ENCODE results near the gene ATP6AP1. TPM values are rescaled to one million over a fixed set of nuclear protein-coding genes. Genes with fewer than 3 reads are reported as not detected.
A peak's percentile ranks its signal among the peaks of the same experiment; 100 is the strongest.

ATP6AP1 gene, protein sequence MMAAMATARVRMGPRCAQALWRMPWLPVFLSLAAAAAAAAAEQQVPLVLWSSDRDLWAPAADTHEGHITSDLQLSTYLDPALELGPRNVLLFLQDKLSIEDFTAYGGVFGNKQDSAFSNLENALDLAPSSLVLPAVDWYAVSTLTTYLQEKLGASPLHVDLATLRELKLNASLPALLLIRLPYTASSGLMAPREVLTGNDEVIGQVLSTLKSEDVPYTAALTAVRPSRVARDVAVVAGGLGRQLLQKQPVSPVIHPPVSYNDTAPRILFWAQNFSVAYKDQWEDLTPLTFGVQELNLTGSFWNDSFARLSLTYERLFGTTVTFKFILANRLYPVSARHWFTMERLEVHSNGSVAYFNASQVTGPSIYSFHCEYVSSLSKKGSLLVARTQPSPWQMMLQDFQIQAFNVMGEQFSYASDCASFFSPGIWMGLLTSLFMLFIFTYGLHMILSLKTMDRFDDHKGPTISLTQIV
- 38.8 and 59.8 TPM in 2 replicates for total RNA-seq
- polyA plus RNA-seq = 86.9 and 89.7 TPM in 2 replicates
- 80.2 and 84.8 TPM in 2 replicates for polyA plus RNA-seq (2012)
- 122 and 129 TPM in 2 replicates for polyA minus RNA-seq (ENCODE audit: low replicate concordance)

- DNase-seq (ENCODE audit: low read depth in 2 of 2) = peak; percentile 94 to 95
- H3K4me1 ChIP-seq (ENCODE audit: control insufficient read depth, extremely low read depth, insufficient read depth, low read length) = no peaks in the 10 kb centered on the region
- no peaks in the 10 kb centered on the region for H3K9me3 ChIP-seq (ENCODE audit: control insufficient read depth, insufficient read depth, low read depth, low read length)
- H3K4me3 ChIP-seq (replicated peaks in 1 of 4; ENCODE audit: control extremely low read depth in 1 of 4, insufficient read depth in 1 of 4, low read depth in 3 of 4, low read length in 4 of 4) = peak within 1 kb of the TSS; percentile 52 to 70 (median 64)
- TF ChIP-seq EZH2 (IDR thresholded peaks at IDR 0.05; ENCODE audit: low read length, missing control alignments) (no peak), CTCF (conservative IDR thresholded peaks at IDR 0.05 in 1 of 2, IDR thresholded peaks at IDR 0.05 in 1 of 2; ENCODE audit: low read depth in 1 of 2, low read length in 2 of 2) (no peak)
- H3K4me2 ChIP-seq (ENCODE audit: extremely low read depth, insufficient read depth, low read length) = peak within 1 kb of the TSS; percentile 77
- no peaks in the 10 kb centered on the region for H4K20me1 ChIP-seq (ENCODE audit: control insufficient read depth, extremely low read depth, insufficient read depth, low read length)
- H3K36me3 ChIP-seq (ENCODE audit: control insufficient read depth, insufficient read depth, low read length) = no peaks in the 10 kb centered on the region
- peak within 1 kb of the TSS; percentile 57 for H3K9ac ChIP-seq (ENCODE audit: insufficient read depth, low read length)
- H3K27ac ChIP-seq (ENCODE audit: insufficient read depth, low read length) = peak within 1 kb of the TSS; percentile 16
- H2AFZ ChIP-seq (ENCODE audit: low read length) = no peak within 1 kb of the TSS
- H3K27me3 ChIP-seq (ENCODE audit: control insufficient read depth, insufficient read depth, low read length) = no peaks in the 10 kb centered on the region
- H3K79me2 ChIP-seq (ENCODE audit: control insufficient read depth, insufficient read depth, low read length) = peaks cover 14% of the 10 kb centered on the region
Observed at GRCh38 chrX:154428176-154429171, at the start of gene ATP6AP1. Gene ATP6AP1 (plus strand): TSS chrX:154428677. CDS start chrX:154428693, 16 bp downstream.

DNA sequence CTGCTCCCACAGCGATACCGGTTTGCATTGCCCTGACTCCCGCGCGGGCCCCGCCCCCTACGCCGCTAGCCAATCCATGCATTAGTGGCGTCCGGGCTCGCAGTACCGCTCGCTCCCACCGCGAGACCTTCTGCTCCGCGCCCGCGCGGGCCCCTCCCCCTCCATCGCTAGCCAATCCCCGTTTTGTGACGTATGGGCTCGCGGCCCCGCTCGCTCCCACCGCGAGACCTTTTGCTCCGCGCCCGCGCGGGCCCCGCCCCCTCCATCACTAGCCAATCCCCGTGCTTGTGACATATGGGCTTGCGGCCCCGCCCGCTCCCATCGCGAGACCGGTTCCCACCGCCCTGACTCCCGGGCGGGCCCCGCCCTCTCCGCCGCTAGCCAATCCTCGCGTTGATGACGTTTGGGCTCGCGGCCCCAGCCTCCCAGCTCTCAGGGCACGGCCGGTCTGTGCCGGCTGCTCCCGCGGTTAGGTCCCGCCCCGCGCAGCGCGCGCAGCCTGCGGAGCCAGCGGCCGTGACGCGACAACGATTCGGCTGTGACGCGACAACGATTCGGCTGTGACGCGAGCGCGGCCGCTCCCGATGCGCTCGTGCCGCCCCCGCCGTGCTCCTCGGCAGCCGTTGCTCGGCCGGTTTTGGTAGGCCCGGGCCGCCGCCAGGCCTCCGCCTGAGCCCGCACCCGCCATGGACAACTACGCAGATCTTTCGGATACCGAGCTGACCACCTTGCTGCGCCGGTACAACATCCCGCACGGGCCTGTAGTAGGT lies 49.5 kb upstream of the ATP6AP1 start, which contains the start of gene EMD:
Gene EMD (plus strand): TSS at position 497 of the 770 bp plus-strand sequence. CDS start 190 bp downstream, at position 687.
- peak within 1 kb of the TSS; percentile 73 to 84 (median 77) for H3K4me3 ChIP-seq (replicated peaks in 1 of 4; ENCODE audit: control extremely low read depth in 1 of 4, insufficient read depth in 1 of 4, low read depth in 3 of 4, low read length in 4 of 4)
- peaks cover 19% of the 10 kb centered on the region for H3K79me2 ChIP-seq (ENCODE audit: control insufficient read depth, insufficient read depth, low read length)
- peak within 1 kb of the TSS; percentile 88 for H3K4me2 ChIP-seq (ENCODE audit: extremely low read depth, insufficient read depth, low read length)
- no peaks in the 10 kb centered on the region for H3K9me3 ChIP-seq (ENCODE audit: control insufficient read depth, insufficient read depth, low read depth, low read length)
- H3K36me3 ChIP-seq (ENCODE audit: control insufficient read depth, insufficient read depth, low read length) = peaks cover 3% of the 10 kb centered on the region
- DNase-seq (ENCODE audit: low read depth in 2 of 2) = peak; percentile 95 to 97
- H3K27me3 ChIP-seq (ENCODE audit: control insufficient read depth, insufficient read depth, low read length) = no peaks in the 10 kb centered on the region
- TF ChIP-seq CTCF (conservative IDR thresholded peaks at IDR 0.05 in 1 of 2, IDR thresholded peaks at IDR 0.05 in 1 of 2; ENCODE audit: low read depth in 1 of 2, low read length in 2 of 2) (no peak), EZH2 (IDR thresholded peaks at IDR 0.05; ENCODE audit: low read length, missing control alignments) (no peak)
- peak within 1 kb of the TSS; percentile 96 for H3K27ac ChIP-seq (ENCODE audit: insufficient read depth, low read length)
- H4K20me1 ChIP-seq (ENCODE audit: control insufficient read depth, extremely low read depth, insufficient read depth, low read length) = no peaks in the 10 kb centered on the region
- H3K4me1 ChIP-seq (ENCODE audit: control insufficient read depth, extremely low read depth, insufficient read depth, low read length) = peaks cover 5% of the 10 kb centered on the region
- H3K9ac ChIP-seq (ENCODE audit: insufficient read depth, low read length) = peak within 1 kb of the TSS; percentile 97
- no peak within 1 kb of the TSS for H2AFZ ChIP-seq (ENCODE audit: low read length)
